Epithelial cell of proximal tubule (primary cell): Measurements from ENCODE around the gene FGF18. TPM values are rescaled to one million over a fixed set of nuclear protein-coding genes. Genes with fewer than 3 reads are reported as not detected.

Source experiments
- DNase-seq: peaks from one replicate; pipeline ENCODE4 v3.0.0-alpha.2; 2011; ENCODE audit warnings: low read depth
- H3K4me3 ChIP-seq: 2 replicates; pipeline ENCODE4 v1.5.1; 2011; ENCODE audit warnings: low read depth, mild to moderate bottlenecking, low read length
- CTCF ChIP-seq: conservative IDR thresholded peaks from 2 replicates; pipeline ENCODE4 v1.5.1; 2012; ENCODE audit warnings: low read depth, mild to moderate bottlenecking, low read length
- total RNA-seq: library from RNA; depleted of rRNA; stranded (reverse); fragments of >200 nt; gene quantifications from 2 replicates; pipeline ENCODE4 v1.2.3, GENCODE V29; 2015

Gene FGF18
- total RNA-seq, 1 donor from 2014 or later = not detected

- H3K4me3 ChIP-seq = peak overlapping the region; percentile 34
- TF ChIP-seq CTCF = no peak
- DNase-seq = no peak
Observed at GRCh38 chr5:171420431-171421241, 1.2 kb downstream of the FGF18 start.

- DNase-seq = no peak
Observed at GRCh38 chr5:171421331-171422262, 2.1 kb downstream of the FGF18 start.

GRCh38 chr5:171422495-171422894 is 3.0 kb downstream of the FGF18 start:
- H3K4me3 ChIP-seq = no peak overlapping the region
- TF ChIP-seq CTCF = no peak
- no peak for DNase-seq

More at GRCh38 chr5:171421331-171422262, 2.1 kb downstream of the FGF18 start:
- no peak overlapping the region for H3K4me3 ChIP-seq
- no peak for TF ChIP-seq CTCF

- H3K4me3 ChIP-seq = no peak overlapping the region
- no peak for DNase-seq
- TF ChIP-seq CTCF = no peak
Observed at GRCh38 chr5:171422902-171423663, 3.6 kb downstream of the FGF18 start.

GRCh38 chr5:171424726-171425125 is 5.3 kb downstream of the FGF18 start:
- DNase-seq = no peak
- no peak overlapping the region for H3K4me3 ChIP-seq
- TF ChIP-seq CTCF = no peak

- no peak for TF ChIP-seq CTCF
- H3K4me3 ChIP-seq = no peak overlapping the region
- DNase-seq = no peak
Observed at GRCh38 chr5:171425596-171426244, 6.3 kb downstream of the FGF18 start.
